ENCODE data around the gene CTNNA1. TPM values are rescaled to one million over a fixed set of nuclear protein-coding genes. Genes with fewer than 3 reads are reported as not detected.

CTNNA1 gene
- total and polyA plus RNA-seq, 2 of the 8 experiments (the other 6 are each of a cell fraction or from before 2014, with no cell fraction given): 115 to 349 TPM

GRCh38 chr5:138849439-138849838 lies 96.2 kb downstream of the CTNNA1 start (continued):
- no peak for TF ChIP-seq CHD7 (IDR thresholded peaks at IDR 0.05; ENCODE audit: insufficient replicate concordance, low read length)
- no peak for TF ChIP-seq PHF8 (conservative IDR thresholded peaks at IDR 0.05; ENCODE audit: low read depth, low read length)
- no peak for TF ChIP-seq RAD21 (IDR thresholded peaks at IDR 0.05 in 1 of 2, conservative IDR thresholded peaks at IDR 0.05 in 1 of 2; ENCODE audit: low read depth in 2 of 2, low read length in 2 of 2)
- TF ChIP-seq RBBP5 (IDR thresholded peaks at IDR 0.05; ENCODE audit: borderline replicate concordance, low read depth, low read length): no peak
- no peak for TF ChIP-seq POLR2A (IDR thresholded peaks at IDR 0.05; ENCODE audit: control extremely low read depth in 1 of 2, low read depth in 2 of 2, low read length in 2 of 2)
